ENCODE measurements around the gene NRXN3.

DNA sequence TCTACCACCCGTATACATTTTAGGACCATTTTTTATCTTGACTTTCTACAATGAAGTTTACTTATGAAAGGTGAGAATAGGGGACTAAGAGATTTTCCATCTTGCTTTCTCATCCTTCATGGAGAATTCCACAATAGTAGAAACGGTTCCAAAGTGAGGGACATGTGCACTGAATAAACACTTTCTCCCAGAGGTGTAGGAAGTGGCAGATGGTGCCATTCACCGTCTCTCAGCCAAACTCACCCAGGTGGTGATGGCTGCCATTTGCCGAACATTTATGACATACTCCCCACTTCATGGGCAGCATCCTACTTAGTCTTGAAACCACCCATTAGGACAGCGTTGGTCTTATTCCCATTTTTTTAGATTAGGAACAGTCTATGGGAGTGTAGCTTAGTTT is 1500.6 kb downstream of the NRXN3 start:
- TF ChIP-seq ZFX (IDR thresholded peaks at IDR 0.05) = no peak
- TF ChIP-seq POLR2A (IDR thresholded peaks at IDR 0.05; ENCODE audit: borderline replicate concordance, extremely low read depth, insufficient read depth, insufficient read length) = no peak
- no peak for TF ChIP-seq JUND (IDR thresholded peaks at IDR 0.05)
- TF ChIP-seq, protein P1, sequence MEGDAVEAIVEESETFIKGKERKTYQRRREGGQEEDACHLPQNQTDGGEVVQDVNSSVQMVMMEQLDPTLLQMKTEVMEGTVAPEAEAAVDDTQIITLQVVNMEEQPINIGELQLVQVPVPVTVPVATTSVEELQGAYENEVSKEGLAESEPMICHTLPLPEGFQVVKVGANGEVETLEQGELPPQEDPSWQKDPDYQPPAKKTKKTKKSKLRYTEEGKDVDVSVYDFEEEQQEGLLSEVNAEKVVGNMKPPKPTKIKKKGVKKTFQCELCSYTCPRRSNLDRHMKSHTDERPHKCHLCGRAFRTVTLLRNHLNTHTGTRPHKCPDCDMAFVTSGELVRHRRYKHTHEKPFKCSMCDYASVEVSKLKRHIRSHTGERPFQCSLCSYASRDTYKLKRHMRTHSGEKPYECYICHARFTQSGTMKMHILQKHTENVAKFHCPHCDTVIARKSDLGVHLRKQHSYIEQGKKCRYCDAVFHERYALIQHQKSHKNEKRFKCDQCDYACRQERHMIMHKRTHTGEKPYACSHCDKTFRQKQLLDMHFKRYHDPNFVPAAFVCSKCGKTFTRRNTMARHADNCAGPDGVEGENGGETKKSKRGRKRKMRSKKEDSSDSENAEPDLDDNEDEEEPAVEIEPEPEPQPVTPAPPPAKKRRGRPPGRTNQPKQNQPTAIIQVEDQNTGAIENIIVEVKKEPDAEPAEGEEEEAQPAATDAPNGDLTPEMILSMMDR (IDR thresholded peaks at IDR 0.05 in 2 of 3, conservative IDR thresholded peaks at IDR 0.05 in 1 of 3; ENCODE audit: borderline replicate concordance in 1 of 3, insufficient read depth in 1 of 3, low read depth in 2 of 3, low read length in 2 of 3) = no peak
- TF ChIP-seq, protein P2, sequence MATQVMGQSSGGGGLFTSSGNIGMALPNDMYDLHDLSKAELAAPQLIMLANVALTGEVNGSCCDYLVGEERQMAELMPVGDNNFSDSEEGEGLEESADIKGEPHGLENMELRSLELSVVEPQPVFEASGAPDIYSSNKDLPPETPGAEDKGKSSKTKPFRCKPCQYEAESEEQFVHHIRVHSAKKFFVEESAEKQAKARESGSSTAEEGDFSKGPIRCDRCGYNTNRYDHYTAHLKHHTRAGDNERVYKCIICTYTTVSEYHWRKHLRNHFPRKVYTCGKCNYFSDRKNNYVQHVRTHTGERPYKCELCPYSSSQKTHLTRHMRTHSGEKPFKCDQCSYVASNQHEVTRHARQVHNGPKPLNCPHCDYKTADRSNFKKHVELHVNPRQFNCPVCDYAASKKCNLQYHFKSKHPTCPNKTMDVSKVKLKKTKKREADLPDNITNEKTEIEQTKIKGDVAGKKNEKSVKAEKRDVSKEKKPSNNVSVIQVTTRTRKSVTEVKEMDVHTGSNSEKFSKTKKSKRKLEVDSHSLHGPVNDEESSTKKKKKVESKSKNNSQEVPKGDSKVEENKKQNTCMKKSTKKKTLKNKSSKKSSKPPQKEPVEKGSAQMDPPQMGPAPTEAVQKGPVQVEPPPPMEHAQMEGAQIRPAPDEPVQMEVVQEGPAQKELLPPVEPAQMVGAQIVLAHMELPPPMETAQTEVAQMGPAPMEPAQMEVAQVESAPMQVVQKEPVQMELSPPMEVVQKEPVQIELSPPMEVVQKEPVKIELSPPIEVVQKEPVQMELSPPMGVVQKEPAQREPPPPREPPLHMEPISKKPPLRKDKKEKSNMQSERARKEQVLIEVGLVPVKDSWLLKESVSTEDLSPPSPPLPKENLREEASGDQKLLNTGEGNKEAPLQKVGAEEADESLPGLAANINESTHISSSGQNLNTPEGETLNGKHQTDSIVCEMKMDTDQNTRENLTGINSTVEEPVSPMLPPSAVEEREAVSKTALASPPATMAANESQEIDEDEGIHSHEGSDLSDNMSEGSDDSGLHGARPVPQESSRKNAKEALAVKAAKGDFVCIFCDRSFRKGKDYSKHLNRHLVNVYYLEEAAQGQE (IDR thresholded peaks at IDR 0.05; ENCODE audit: low read depth) = no peak
- TF ChIP-seq SIN3A (IDR thresholded peaks at IDR 0.05; ENCODE audit: low read depth) = no peak
- no peak for TF ChIP-seq POLR2AphosphoS5 (IDR thresholded peaks at IDR 0.05; ENCODE audit: low read depth, low read length)

Measured in HCT116 (cell line).